ENCODE results near the gene SHANK2.

The SHANK2 gene

DNA sequence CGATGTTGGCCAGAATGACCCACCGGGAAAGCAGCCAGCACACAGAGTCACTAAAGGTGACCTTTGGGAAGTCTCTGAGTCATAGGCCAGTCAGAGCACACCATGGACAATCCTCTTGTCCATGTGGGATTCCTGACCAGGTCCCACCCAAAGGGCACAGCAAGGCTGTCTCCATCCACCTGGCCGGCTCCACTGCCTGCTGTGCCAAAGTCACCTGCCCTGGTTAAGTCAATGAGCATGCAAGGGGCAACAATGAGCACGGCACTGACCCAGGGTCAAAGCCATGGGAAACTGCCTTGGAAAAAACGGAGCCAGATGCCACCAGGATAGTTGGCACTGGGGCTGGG, 49.8 kb downstream of the SHANK2 start:
- no peak for DNase-seq (ENCODE audit: low read depth in 2 of 2)
